K562 (cell line): ENCODE measurements around the gene PEX19. TPM values are rescaled to one million over a fixed set of nuclear protein-coding genes. Genes with fewer than 3 reads are reported as not detected.

Source experiments
- ARID4B ChIP-seq: sonication (generic); formaldehyde crosslinking; IDR thresholded peaks from 2 replicates; pipeline ENCODE4 v1.8.0; 2022; ENCODE audit warnings: mild to moderate bottlenecking, missing genetic modification reagents
- ATF7 ChIP-seq: fragments of 450-650 bp; IDR thresholded peaks from 2 replicates; pipeline ENCODE4 v1.7.1; 2014; ENCODE audit warnings: mild to moderate bottlenecking, moderate library complexity
- BACH1 ChIP-seq: fragments of 200-800 bp; sonication (Bioruptor generic); IDR thresholded peaks from 2 replicates; pipeline ENCODE4 v1.6.1; 2016; ENCODE audit warnings: missing genetic modification characterization, missing compliant biosample characterization
- BRD9 ChIP-seq: fragments of 450-650 bp; IDR thresholded peaks from 2 replicates; pipeline ENCODE4 v1.6.1; 2018; ENCODE audit warnings: low read depth; ENCODE audit not compliant: partially characterized antibody
- DEAF1 ChIP-seq: fragments of 450-650 bp; formaldehyde crosslinking; IDR thresholded peaks from 2 replicates; pipeline ENCODE4 v1.4.0; 2020; ENCODE audit warnings: mild to moderate bottlenecking, moderate library complexity
- ETV1 ChIP-seq: fragments of 450-650 bp; conservative IDR thresholded peaks from 2 replicates; pipeline ENCODE4 v1.6.1; 2016; ENCODE audit warnings: missing genetic modification characterization, control low read depth, low read depth, missing compliant biosample characterization
- FOXA3 ChIP-seq, 2 experiments: fragments of 450-650 bp in 1 of 2; sonication (generic) in 1 of 2; formaldehyde crosslinking; IDR thresholded peaks in 1 of 2; conservative IDR thresholded peaks in 1 of 2; 2 replicates each; pipeline versions ENCODE4 v1.4.0 to v1.8.0; 2020 to 2022; ENCODE audit warnings: mild to moderate bottlenecking in 2 of 2, missing genetic modification reagents in 1 of 2
- GATAD2A ChIP-seq: fragments of 450-650 bp; IDR thresholded peaks from 2 replicates; pipeline ENCODE4 v1.6.1; 2017
- JUND ChIP-seq, 2 experiments: IDR thresholded peaks; 2 replicates in 1 of 2; 3 replicates in 1 of 2; pipeline ENCODE4 v1.6.1; 2011; ENCODE audit warnings: borderline replicate concordance in 2 of 2, low read depth in 2 of 2, low read length in 2 of 2, improper control_type of control experiment in 1 of 2, missing biosample characterization in 1 of 2, missing genetic modification characterization in 1 of 2, missing genetic modification reagents in 1 of 2
- LARP7 ChIP-seq: fragments of 450-650 bp; IDR thresholded peaks from 2 replicates; pipeline ENCODE4 v1.6.1; 2016
- MAFF ChIP-seq: IDR thresholded peaks from 2 replicates; pipeline ENCODE4 v1.6.1; 2012; ENCODE audit warnings: low read length, improper control_type of control experiment
- SIN3A ChIP-seq, 2 experiments: fragments of 150-350 bp in 1 of 2; IDR thresholded peaks; 2 replicates each; pipeline ENCODE4 v1.6.1; 2011 to 2016; ENCODE audit warnings: borderline replicate concordance in 2 of 2, low read depth in 2 of 2, low read length in 2 of 2, mild to moderate bottlenecking in 2 of 2, moderate library complexity in 2 of 2; ENCODE audit not compliant: control insufficient read depth in 1 of 2
- ZNF436 ChIP-seq: fragments of 250-450, 450-650 bp; sonication (Bioruptor Pico); formaldehyde crosslinking; IDR thresholded peaks from 2 replicates; pipeline ENCODE4 v1.7.0; 2020; ENCODE audit warnings: mild to moderate bottlenecking
- polyA plus RNA-seq, 8 experiments: library from polyadenylated mRNA; depleted of rRNA in 4 of 8; stranded (reverse) in 5 of 8; unstranded in 3 of 8; fragments of >200 nt; fragmentation: Nextera tagmentation in 2 of 8; fragmentation: Illumina TruSeq in 1 of 8; extraction: Ambion mirVana in 2 of 8; extraction: Trizol in 1 of 8; gene quantifications; 2 replicates each; pipeline versions ENCODE4 v1.2.1 to v1.2.3, GENCODE V29; 2011 to 2014; ENCODE audit warnings: inconsistent platforms in 1 of 8, missing spikeins in 1 of 8
- total RNA-seq, 7 experiments: library from RNA; depleted of rRNA in 6 of 7; stranded (reverse); fragments of >200 nt in 6 of 7; fragmentation: Illumina TruSeq in 2 of 7; extraction: Trizol in 2 of 7; gene quantifications; 2 replicates each; pipeline versions ENCODE4 v1.2.1 to v1.2.3, GENCODE V29; 2011 to 2021; ENCODE audit warnings: low replicate concordance in 1 of 7

The PEX19 gene
- total and polyA plus RNA-seq, 9 of the 15 experiments (the other 6 are each of a cell fraction or from before 2014, with no cell fraction given): 32.5 to 103 (median 59.8) TPM

- TF ChIP-seq ARID4B (CRISPR knock-in tag) (no peak), GATAD2A (peak; percentile 33; the same call in 1 of the 2 replicates), FOXA3 (CRISPR knock-in tag; conservative IDR thresholded peaks at IDR 0.05 in 1 of 2, IDR thresholded peaks at IDR 0.05 in 1 of 2) (peak in 1 of 2 experiments; percentile 61; a peak in 2 of 4 replicates), ZNF436 (CRISPR knock-in tag) (no peak), ETV1 (tag) (0 out of 2 replicates have a peak, but pooled peaks have one; percentile 14), ATF7 (0 out of 2 replicates have a peak, but pooled peaks have one; percentile 4), BRD9 (peak; percentile 24), SIN3A (IDR thresholded peaks at IDR 0.05; ENCODE audit: borderline replicate concordance in 2 of 2, control insufficient read depth in 1 of 2, low read depth in 2 of 2, low read length in 2 of 2) (peak in 1 of 2 experiments; percentile 9; a peak in 1 of 4 replicates), MAFF (no peak), DEAF1 (CRISPR knock-in tag) (no peak), JUND (IDR thresholded peaks at IDR 0.05; ENCODE audit: borderline replicate concordance, low read depth, low read length) (0 out of 2 replicates have a peak, but pooled peaks have one; percentile 41), JUND (tag; IDR thresholded peaks at IDR 0.05; ENCODE audit: borderline replicate concordance, low read depth, low read length) (no peak; the same call in 2 of the 3 replicates), BACH1 (tag) (no peak), LARP7 (no peak)
Measured at GRCh38 chr1:160261556-160261892, 23.4 kb downstream of the PEX19 start (continued).
